DMS153 (cell line): ENCODE measurements around the gene KATNBL1.

Experiments
- DNase-seq: peaks from one replicate; lab custom pipeline; 2025; lab: John Stamatoyannopoulos, UW

Gene KATNBL1

GRCh38 chr15:34116620-34117019 is 93.3 kb downstream of the KATNBL1 start:
- DNase-seq, result no peak

GRCh38 chr15:34114739-34115138 is 95.2 kb downstream of the KATNBL1 start:
- DNase-seq, result no peak

GRCh38 chr15:34114215-34114614 is 95.7 kb downstream of the KATNBL1 start:
- no peak for DNase-seq

- no peak for DNase-seq
Measured at GRCh38 chr15:34111488-34111887, 98.4 kb downstream of the KATNBL1 start.

- no peak for DNase-seq
Measured at GRCh38 chr15:34109797-34110663, 99.9 kb downstream of the KATNBL1 start.

- DNase-seq, result no peak
Measured at GRCh38 chr15:34107315-34107714, 102.6 kb downstream of the KATNBL1 start.

GRCh38 chr15:34106423-34106822 is 103.5 kb downstream of the KATNBL1 start:
- no peak for DNase-seq

GRCh38 chr15:34102175-34102925 is 107.5 kb downstream of the KATNBL1 start:
- no peak for DNase-seq

GRCh38 chr15:34101366-34102174 is 108.3 kb downstream of the KATNBL1 start, which contains the start of the genes EMC7 and PGBD4:
Gene EMC7 (minus strand): TSS chr15:34101862. CDS start chr15:34101839, 23 bp downstream.
Gene PGBD4 (plus strand): TSS chr15:34102083. CDS start chr15:34102532, 449 bp downstream.
- peak; percentile 90 for DNase-seq

GRCh38 chr15:34099914-34100313 is 110.0 kb downstream of the KATNBL1 start:
- DNase-seq, result no peak
